WTC11 (cell line): ENCODE results near the gene TMEM178B. TPM values are rescaled to one million over a fixed set of nuclear protein-coding genes. Genes with fewer than 3 reads are reported as not detected.
A peak's percentile ranks its signal among the peaks of the same experiment; 100 is the strongest.

Experiments
- ATAC-seq: fragments of 200-7000 bp; cut with Tn5 transposase; 2 replicates; pipeline ENCODE4 v1.10.0; 2021; ENCODE audit warnings: mild to moderate bottlenecking, moderate library complexity
- CTCF ChIA-PET: fragments of 300-600 bp; sonication (Branson Sonifier 250); formaldehyde crosslinking; loops from one replicate; lab custom pipeline; 2021; ENCODE audit warnings: antibody characterized with exemption; lab: Charles Lee
- POLR2A ChIA-PET: fragments of 350-600 bp; sonication (Branson Sonifier 250); formaldehyde crosslinking; loops from one replicate; lab custom pipeline; 2021; ENCODE audit warnings: antibody characterized with exemption; lab: Charles Lee
- DNase-seq: peaks from one replicate; pipeline ENCODE4 v3.0.0; 2021; ENCODE audit warnings: low spot score
- H3K27ac Mint-ChIP-seq: 2 replicates; pipeline ENCODE4 v1.8.0; 2021; ENCODE audit warnings: mixed read lengths
- H3K27me3 Mint-ChIP-seq: 2 replicates; pipeline ENCODE4 v1.8.0; 2021; ENCODE audit warnings: low read depth, mild to moderate bottlenecking, moderate library complexity, mixed read lengths
- H3K36me3 Mint-ChIP-seq: 2 replicates; pipeline ENCODE4 v1.8.0; 2021; ENCODE audit warnings: mixed read lengths
- H3K4me1 Mint-ChIP-seq: 2 replicates; pipeline ENCODE4 v1.8.0; 2022; ENCODE audit warnings: mixed read lengths
- H3K4me3 Mint-ChIP-seq: 2 replicates; pipeline ENCODE4 v1.8.0; 2021; ENCODE audit warnings: mild to moderate bottlenecking, moderate library complexity, mixed read lengths
- H3K9me3 Mint-ChIP-seq: 2 replicates; pipeline ENCODE4 v1.8.0; 2021; ENCODE audit warnings: mixed read lengths
- ATF1 ChIP-seq: sonication (generic); formaldehyde crosslinking; IDR thresholded peaks from 2 replicates; pipeline ENCODE4 v1.8.1; 2023; ENCODE audit warnings: mild to moderate bottlenecking, moderate library complexity, missing genetic modification reagents
- CBFB ChIP-seq: sonication (generic); formaldehyde crosslinking; IDR thresholded peaks from 2 replicates; pipeline ENCODE4 v1.8.1; 2022; ENCODE audit warnings: mild to moderate bottlenecking, low read depth, missing genetic modification reagents
- KAT7 ChIP-seq: sonication (generic); formaldehyde crosslinking; IDR thresholded peaks from 2 replicates; pipeline ENCODE4 v1.8.1; 2023; ENCODE audit warnings: missing genetic modification reagents, mild to moderate bottlenecking, borderline replicate concordance
- NFATC4 ChIP-seq: fragments of 250-450 bp; sonication (Bioruptor Pico); IDR thresholded peaks from 2 replicates; pipeline ENCODE4 v1.9.0; 2021; ENCODE audit warnings: mild to moderate bottlenecking
- SMAD3 ChIP-seq: sonication (generic); formaldehyde crosslinking; IDR thresholded peaks from 2 replicates; pipeline ENCODE4 v1.8.0; 2022; ENCODE audit warnings: missing genetic modification reagents, mild to moderate bottlenecking, borderline replicate concordance
- SMAD4 ChIP-seq: sonication (generic); formaldehyde crosslinking; IDR thresholded peaks from 2 replicates; pipeline ENCODE4 v1.8.0; 2022; ENCODE audit warnings: mild to moderate bottlenecking, missing genetic modification reagents
- SP1 ChIP-seq: sonication (generic); formaldehyde crosslinking; conservative IDR thresholded peaks from 2 replicates; pipeline ENCODE4 v1.8.1; 2022; ENCODE audit warnings: missing genetic modification reagents
- TP53 ChIP-seq: sonication (generic); formaldehyde crosslinking; IDR thresholded peaks from 2 replicates; pipeline ENCODE4 v1.8.1; 2023; ENCODE audit warnings: mild to moderate bottlenecking, missing genetic modification reagents
- ZNF263 ChIP-seq: sonication (generic); formaldehyde crosslinking; IDR thresholded peaks from 2 replicates; pipeline ENCODE4 v1.8.1; 2022; ENCODE audit warnings: low read depth, mild to moderate bottlenecking, moderate library complexity, missing genetic modification reagents
- total RNA-seq: library from RNA; stranded (reverse); gene quantifications from 3 replicates; pipeline ENCODE4 v1.2.3, GENCODE V29; 2021
- TF ChIP-seq, protein P1 (sequence below): sonication (generic); formaldehyde crosslinking; IDR thresholded peaks from 2 replicates; pipeline ENCODE4 v1.8.1; 2023; ENCODE audit warnings: mild to moderate bottlenecking, missing genetic modification reagents
- TF ChIP-seq, protein P2 (sequence below): sonication (generic); formaldehyde crosslinking; IDR thresholded peaks from 2 replicates; pipeline ENCODE4 v1.8.1; 2023; ENCODE audit warnings: mild to moderate bottlenecking, moderate library complexity, missing genetic modification reagents
- TF ChIP-seq, protein P3 (sequence below): sonication (generic); formaldehyde crosslinking; IDR thresholded peaks from 2 replicates; pipeline ENCODE4 v1.8.1; 2022; ENCODE audit warnings: low read depth, mild to moderate bottlenecking, moderate library complexity, missing genetic modification reagents, borderline replicate concordance
- TF ChIP-seq, protein P4 (sequence below): sonication (generic); formaldehyde crosslinking; IDR thresholded peaks from 2 replicates; pipeline ENCODE4 v1.8.0; 2023; ENCODE audit warnings: mild to moderate bottlenecking, missing genetic modification reagents
- TF ChIP-seq, protein P5 (sequence below): sonication (generic); formaldehyde crosslinking; conservative IDR thresholded peaks from 2 replicates; pipeline ENCODE4 v1.8.1; 2023; ENCODE audit warnings: mild to moderate bottlenecking, low read depth, missing genetic modification reagents, moderate library complexity
- TF ChIP-seq, protein P6 (sequence below): fragments of 250-450 bp; sonication (Bioruptor Pico); IDR thresholded peaks from 2 replicates; pipeline ENCODE4 v1.9.0; 2021; ENCODE audit warnings: mild to moderate bottlenecking
- TF ChIP-seq, protein P7 (sequence below): sonication (generic); formaldehyde crosslinking; IDR thresholded peaks from 2 replicates; pipeline ENCODE4 v1.8.1; 2022; ENCODE audit warnings: low read depth, missing genetic modification reagents, borderline replicate concordance

The TMEM178B gene
- total RNA-seq, 1 experiment from 2014 or later: 20.4 TPM

DNA sequence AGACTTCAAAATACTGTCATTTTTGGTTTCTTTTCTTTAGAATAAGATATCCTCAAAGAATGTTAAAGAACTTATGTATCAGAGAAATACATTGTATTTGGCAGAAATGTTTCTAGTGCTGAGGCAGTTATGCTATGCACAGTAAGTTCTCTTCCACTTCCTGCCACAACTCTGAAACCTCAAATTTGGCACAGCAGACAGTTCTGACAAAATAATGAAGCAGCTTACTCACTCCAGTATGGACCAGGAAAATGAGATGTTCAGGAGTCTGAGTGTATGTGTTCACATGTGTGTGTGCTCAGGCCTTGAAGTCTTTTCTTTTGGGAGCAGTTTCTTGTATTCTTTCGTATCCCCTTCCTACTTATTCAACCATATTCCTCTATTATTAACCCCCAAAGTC is 280.4 kb downstream of the TMEM178B start (continued):
- TF ChIP-seq, protein P1, sequence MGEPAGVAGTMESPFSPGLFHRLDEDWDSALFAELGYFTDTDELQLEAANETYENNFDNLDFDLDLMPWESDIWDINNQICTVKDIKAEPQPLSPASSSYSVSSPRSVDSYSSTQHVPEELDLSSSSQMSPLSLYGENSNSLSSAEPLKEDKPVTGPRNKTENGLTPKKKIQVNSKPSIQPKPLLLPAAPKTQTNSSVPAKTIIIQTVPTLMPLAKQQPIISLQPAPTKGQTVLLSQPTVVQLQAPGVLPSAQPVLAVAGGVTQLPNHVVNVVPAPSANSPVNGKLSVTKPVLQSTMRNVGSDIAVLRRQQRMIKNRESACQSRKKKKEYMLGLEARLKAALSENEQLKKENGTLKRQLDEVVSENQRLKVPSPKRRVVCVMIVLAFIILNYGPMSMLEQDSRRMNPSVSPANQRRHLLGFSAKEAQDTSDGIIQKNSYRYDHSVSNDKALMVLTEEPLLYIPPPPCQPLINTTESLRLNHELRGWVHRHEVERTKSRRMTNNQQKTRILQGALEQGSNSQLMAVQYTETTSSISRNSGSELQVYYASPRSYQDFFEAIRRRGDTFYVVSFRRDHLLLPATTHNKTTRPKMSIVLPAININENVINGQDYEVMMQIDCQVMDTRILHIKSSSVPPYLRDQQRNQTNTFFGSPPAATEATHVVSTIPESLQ (CRISPR knock-in tag): no peak
- TF ChIP-seq, protein P2, sequence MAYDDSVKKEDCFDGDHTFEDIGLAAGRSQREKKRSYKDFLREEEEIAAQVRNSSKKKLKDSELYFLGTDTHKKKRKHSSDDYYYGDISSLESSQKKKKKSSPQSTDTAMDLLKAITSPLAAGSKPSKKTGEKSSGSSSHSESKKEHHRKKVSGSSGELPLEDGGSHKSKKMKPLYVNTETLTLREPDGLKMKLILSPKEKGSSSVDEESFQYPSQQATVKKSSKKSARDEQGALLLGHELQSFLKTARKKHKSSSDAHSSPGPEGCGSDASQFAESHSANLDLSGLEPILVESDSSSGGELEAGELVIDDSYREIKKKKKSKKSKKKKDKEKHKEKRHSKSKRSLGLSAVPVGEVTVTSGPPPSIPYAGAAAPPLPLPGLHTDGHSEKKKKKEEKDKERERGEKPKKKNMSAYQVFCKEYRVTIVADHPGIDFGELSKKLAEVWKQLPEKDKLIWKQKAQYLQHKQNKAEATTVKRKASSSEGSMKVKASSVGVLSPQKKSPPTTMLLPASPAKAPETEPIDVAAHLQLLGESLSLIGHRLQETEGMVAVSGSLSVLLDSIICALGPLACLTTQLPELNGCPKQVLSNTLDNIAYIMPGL (CRISPR knock-in tag): no peak
- no peak for TF ChIP-seq KAT7 (CRISPR knock-in tag)

DNA sequence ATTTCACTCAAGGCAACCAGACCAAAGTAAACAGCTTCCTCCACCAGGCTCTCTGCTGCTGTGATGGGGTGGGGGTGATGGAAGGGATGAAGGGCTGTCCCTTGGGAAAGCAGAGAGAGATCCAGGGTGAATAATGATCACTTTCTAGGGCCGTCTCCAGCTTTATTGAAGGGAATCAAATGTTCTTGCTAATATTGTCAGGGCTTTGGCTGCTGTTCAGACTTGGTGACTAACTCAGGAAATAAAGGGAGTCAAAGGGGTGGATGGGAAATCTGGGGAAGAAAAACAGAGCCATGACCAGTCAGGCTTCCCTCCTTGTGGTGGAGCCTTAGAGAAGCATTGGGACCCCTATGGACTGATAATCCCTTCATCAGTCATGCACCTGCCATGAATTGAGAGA is 281.2 kb downstream of the TMEM178B start:
- TF ChIP-seq NFATC4: no peak
- TF ChIP-seq, protein P3, sequence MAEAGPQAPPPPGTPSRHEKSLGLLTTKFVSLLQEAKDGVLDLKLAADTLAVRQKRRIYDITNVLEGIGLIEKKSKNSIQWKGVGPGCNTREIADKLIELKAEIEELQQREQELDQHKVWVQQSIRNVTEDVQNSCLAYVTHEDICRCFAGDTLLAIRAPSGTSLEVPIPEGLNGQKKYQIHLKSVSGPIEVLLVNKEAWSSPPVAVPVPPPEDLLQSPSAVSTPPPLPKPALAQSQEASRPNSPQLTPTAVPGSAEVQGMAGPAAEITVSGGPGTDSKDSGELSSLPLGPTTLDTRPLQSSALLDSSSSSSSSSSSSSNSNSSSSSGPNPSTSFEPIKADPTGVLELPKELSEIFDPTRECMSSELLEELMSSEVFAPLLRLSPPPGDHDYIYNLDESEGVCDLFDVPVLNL: no peak
- TF ChIP-seq, all 79 proteins: peak for 0
- no peaks in the 10 kb centered on the region for H3K27me3 Mint-ChIP-seq
- peaks cover 8% of the 10 kb centered on the region; the same call in 1 of the 2 replicates for H3K9me3 Mint-ChIP-seq

DNA sequence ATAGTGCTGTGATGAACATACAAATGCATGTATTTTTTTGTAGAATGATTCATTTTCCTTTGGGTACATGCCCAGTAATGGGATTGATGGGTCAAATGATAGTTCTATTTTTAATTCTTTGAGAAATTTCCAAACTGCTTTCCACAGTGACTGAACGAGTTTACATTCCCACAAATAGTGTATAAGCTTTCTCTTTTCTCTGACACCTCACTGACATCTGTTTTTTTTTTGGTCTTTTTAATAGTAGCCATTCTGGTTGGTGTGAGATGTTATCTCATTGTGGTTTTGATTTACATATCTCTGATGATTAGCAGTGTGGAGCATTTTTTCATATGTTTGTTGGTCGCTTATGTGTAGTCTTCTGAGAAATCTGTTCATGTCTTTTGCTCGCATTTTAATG is 282.3 kb downstream of the TMEM178B start:
- Mint-ChIP-seq H3K27ac (no peak overlapping the region), H3K4me3 (no peak overlapping the region), H3K4me1 (peaks cover 40% of the 10 kb centered on the region), H3K9me3 (peaks cover 8% of the 10 kb centered on the region; the same call in 1 of the 2 replicates), H3K27me3 (no peaks in the 10 kb centered on the region), H3K36me3 (no peaks in the 10 kb centered on the region)
- ATAC-seq (no peak), DNase-seq (no peak)
- no peak for TF ChIP-seq SMAD3 (CRISPR knock-in tag)
- TF ChIP-seq ZNF263 (CRISPR knock-in tag): no peak
- TF ChIP-seq TP53: no peak
- no peak for TF ChIP-seq CBFB (CRISPR knock-in tag)
- TF ChIP-seq, protein P1 (CRISPR knock-in tag): no peak
- TF ChIP-seq, protein P4, sequence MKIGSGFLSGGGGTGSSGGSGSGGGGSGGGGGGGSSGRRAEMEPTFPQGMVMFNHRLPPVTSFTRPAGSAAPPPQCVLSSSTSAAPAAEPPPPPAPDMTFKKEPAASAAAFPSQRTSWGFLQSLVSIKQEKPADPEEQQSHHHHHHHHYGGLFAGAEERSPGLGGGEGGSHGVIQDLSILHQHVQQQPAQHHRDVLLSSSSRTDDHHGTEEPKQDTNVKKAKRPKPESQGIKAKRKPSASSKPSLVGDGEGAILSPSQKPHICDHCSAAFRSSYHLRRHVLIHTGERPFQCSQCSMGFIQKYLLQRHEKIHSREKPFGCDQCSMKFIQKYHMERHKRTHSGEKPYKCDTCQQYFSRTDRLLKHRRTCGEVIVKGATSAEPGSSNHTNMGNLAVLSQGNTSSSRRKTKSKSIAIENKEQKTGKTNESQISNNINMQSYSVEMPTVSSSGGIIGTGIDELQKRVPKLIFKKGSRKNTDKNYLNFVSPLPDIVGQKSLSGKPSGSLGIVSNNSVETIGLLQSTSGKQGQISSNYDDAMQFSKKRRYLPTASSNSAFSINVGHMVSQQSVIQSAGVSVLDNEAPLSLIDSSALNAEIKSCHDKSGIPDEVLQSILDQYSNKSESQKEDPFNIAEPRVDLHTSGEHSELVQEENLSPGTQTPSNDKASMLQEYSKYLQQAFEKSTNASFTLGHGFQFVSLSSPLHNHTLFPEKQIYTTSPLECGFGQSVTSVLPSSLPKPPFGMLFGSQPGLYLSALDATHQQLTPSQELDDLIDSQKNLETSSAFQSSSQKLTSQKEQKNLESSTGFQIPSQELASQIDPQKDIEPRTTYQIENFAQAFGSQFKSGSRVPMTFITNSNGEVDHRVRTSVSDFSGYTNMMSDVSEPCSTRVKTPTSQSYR: no peak
- TF ChIP-seq, protein P5, sequence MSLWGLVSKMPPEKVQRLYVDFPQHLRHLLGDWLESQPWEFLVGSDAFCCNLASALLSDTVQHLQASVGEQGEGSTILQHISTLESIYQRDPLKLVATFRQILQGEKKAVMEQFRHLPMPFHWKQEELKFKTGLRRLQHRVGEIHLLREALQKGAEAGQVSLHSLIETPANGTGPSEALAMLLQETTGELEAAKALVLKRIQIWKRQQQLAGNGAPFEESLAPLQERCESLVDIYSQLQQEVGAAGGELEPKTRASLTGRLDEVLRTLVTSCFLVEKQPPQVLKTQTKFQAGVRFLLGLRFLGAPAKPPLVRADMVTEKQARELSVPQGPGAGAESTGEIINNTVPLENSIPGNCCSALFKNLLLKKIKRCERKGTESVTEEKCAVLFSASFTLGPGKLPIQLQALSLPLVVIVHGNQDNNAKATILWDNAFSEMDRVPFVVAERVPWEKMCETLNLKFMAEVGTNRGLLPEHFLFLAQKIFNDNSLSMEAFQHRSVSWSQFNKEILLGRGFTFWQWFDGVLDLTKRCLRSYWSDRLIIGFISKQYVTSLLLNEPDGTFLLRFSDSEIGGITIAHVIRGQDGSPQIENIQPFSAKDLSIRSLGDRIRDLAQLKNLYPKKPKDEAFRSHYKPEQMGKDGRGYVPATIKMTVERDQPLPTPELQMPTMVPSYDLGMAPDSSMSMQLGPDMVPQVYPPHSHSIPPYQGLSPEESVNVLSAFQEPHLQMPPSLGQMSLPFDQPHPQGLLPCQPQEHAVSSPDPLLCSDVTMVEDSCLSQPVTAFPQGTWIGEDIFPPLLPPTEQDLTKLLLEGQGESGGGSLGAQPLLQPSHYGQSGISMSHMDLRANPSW (CRISPR knock-in tag): no peak
- no peak for TF ChIP-seq KAT7 (CRISPR knock-in tag)
- no peak for TF ChIP-seq SP1 (CRISPR knock-in tag)
- TF ChIP-seq ATF1 (CRISPR knock-in tag): no peak
- TF ChIP-seq SMAD4 (CRISPR knock-in tag): no peak
- TF ChIP-seq, protein P6, sequence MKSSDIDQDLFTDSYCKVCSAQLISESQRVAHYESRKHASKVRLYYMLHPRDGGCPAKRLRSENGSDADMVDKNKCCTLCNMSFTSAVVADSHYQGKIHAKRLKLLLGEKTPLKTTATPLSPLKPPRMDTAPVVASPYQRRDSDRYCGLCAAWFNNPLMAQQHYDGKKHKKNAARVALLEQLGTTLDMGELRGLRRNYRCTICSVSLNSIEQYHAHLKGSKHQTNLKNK (CRISPR knock-in tag): no peak
- TF ChIP-seq, protein P7, sequence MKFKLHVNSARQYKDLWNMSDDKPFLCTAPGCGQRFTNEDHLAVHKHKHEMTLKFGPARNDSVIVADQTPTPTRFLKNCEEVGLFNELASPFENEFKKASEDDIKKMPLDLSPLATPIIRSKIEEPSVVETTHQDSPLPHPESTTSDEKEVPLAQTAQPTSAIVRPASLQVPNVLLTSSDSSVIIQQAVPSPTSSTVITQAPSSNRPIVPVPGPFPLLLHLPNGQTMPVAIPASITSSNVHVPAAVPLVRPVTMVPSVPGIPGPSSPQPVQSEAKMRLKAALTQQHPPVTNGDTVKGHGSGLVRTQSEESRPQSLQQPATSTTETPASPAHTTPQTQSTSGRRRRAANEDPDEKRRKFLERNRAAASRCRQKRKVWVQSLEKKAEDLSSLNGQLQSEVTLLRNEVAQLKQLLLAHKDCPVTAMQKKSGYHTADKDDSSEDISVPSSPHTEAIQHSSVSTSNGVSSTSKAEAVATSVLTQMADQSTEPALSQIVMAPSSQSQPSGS (CRISPR knock-in tag): no peak
- ChIA-PET CTCF (no interaction called here), POLR2A (no interaction called here)

More for the DNA sequence above, 281.2 kb downstream of the TMEM178B start:
- ChIA-PET CTCF (interaction anchor here (0.6 kb wide), 1 partner anchor 495 kb away, joined by 3 read pairs; no protein-coding TSS in a partner anchor), POLR2A (no interaction called here)
- Mint-ChIP-seq H3K27ac (no peak overlapping the region), H3K36me3 (no peaks in the 10 kb centered on the region), H3K4me3 (no peak overlapping the region), H3K4me1 (peaks cover 37% of the 10 kb centered on the region)
- ATAC-seq (0 out of 2 replicates have a peak, but pooled peaks have one; percentile 26), DNase-seq (no peak)
